HG03159 (cell line): ENCODE results near the gene MUC5AC.

Source experiments
- ATAC-seq: cut with Tn5 transposase; IDR thresholded peaks from one replicate; pipeline ENCODE4 v1.9.1; 2021; ENCODE audit warnings: mild to moderate bottlenecking, moderate library complexity; ENCODE audit not compliant: unreplicated experiment

The MUC5AC gene

GRCh38 chr11:1222491-1223345 lies 65.0 kb downstream of the MUC5AC start, which contains the start of gene MUC5B:
MUC5B (plus strand) TSS chr11:1223066; CDS start chr11:1223124, 58 bp downstream.
- no peak for ATAC-seq

GRCh38 chr11:1223346-1224110 lies 65.8 kb downstream of the MUC5AC start:
- no peak for ATAC-seq

GRCh38 chr11:1224111-1224490 lies 66.3 kb downstream of the MUC5AC start:
- no peak for ATAC-seq

- ATAC-seq = no peak
Measured at GRCh38 chr11:1224491-1225385, 67.0 kb downstream of the MUC5AC start.

- ATAC-seq = no peak
Measured at GRCh38 chr11:1225386-1226225, 67.9 kb downstream of the MUC5AC start.

- no peak for ATAC-seq
Measured at GRCh38 chr11:1226226-1226985, 68.7 kb downstream of the MUC5AC start.

GRCh38 chr11:1226986-1227550 lies 69.3 kb downstream of the MUC5AC start:
- ATAC-seq = no peak

GRCh38 chr11:1227551-1228100 lies 69.9 kb downstream of the MUC5AC start:
- no peak for ATAC-seq

- ATAC-seq = no peak
Measured at GRCh38 chr11:1228101-1228821, 70.5 kb downstream of the MUC5AC start.

GRCh38 chr11:1228921-1229451 lies 71.2 kb downstream of the MUC5AC start:
- ATAC-seq = no peak

GRCh38 chr11:1229471-1230120 lies 71.8 kb downstream of the MUC5AC start:
- ATAC-seq = no peak

GRCh38 chr11:1230121-1230455 lies 72.3 kb downstream of the MUC5AC start:
- ATAC-seq = no peak

- no peak for ATAC-seq
Measured at GRCh38 chr11:1230456-1231395, 73.0 kb downstream of the MUC5AC start.

GRCh38 chr11:1231396-1232020 lies 73.8 kb downstream of the MUC5AC start:
- ATAC-seq = no peak

GRCh38 chr11:1232021-1232882 lies 74.5 kb downstream of the MUC5AC start:
- no peak for ATAC-seq
